ENCODE data around the gene KEAP1. TPM values are rescaled to one million over a fixed set of nuclear protein-coding genes. Genes with fewer than 3 reads are reported as not detected.

The KEAP1 gene
- total and polyA plus RNA-seq, 10 of the 15 experiments (the other 5 are each of a cell fraction or from before 2014, with no cell fraction given) = 1.4 to 87.7 (median 48.6) TPM

- TF ChIP-seq KAT2A (conservative IDR thresholded peaks at IDR 0.05; ENCODE audit: control insufficient read depth, low read depth, low read length) (no peak), ZBTB11 (CRISPR knock-in tag; IDR thresholded peaks at IDR 0.05) (no peak), SP1 (IDR thresholded peaks at IDR 0.05; ENCODE audit: low read depth, low read length) (peak; percentile 83), RELA (IDR thresholded peaks at IDR 0.05; ENCODE audit: borderline replicate concordance, partially characterized antibody) (no peak), EP300 (IDR thresholded peaks at IDR 0.05; ENCODE audit: borderline replicate concordance in 1 of 2, control insufficient read depth in 1 of 2, low read depth in 2 of 2, low read length in 2 of 2) (peak in 1 of 2 experiments; percentile 39; a peak in 1 of 4 replicates), ZSCAN29 (IDR thresholded peaks at IDR 0.05) (no peak), LARP7 (IDR thresholded peaks at IDR 0.05) (peak; percentile 99), HCFC1 (IDR thresholded peaks at IDR 0.05; ENCODE audit: low read length) (peak; percentile 43; the same call in 1 of the 2 replicates), YBX1 (IDR thresholded peaks at IDR 0.05) (no peak), TCF3 (IDR thresholded peaks at IDR 0.05; ENCODE audit: borderline replicate concordance, insufficient read depth, low read depth, low read length) (peak; percentile 98), TBL1XR1 (IDR thresholded peaks at IDR 0.05; ENCODE audit: low read depth, low read length) (peak; percentile 45; the same call in 1 of the 2 replicates), REST (IDR thresholded peaks at IDR 0.05; ENCODE audit: low read depth, low read length) (no peak), STAT1 (conservative IDR thresholded peaks at IDR 0.05) (no peak), SRF (IDR thresholded peaks at IDR 0.05; ENCODE audit: low read depth in 2 of 2, low read length in 2 of 2) (peak in 1 of 2 experiments; percentile 70; a peak in 2 of 4 replicates), EGR1 (IDR thresholded peaks at IDR 0.05; ENCODE audit: borderline replicate concordance in 1 of 2, low read depth in 2 of 2, low read length in 2 of 2) (peak; percentile 69 to 99), CUX1 (IDR thresholded peaks at IDR 0.05; ENCODE audit: insufficient replicate concordance, low read depth, low read length) (no peak), ZBED1 (IDR thresholded peaks at IDR 0.05; ENCODE audit: borderline replicate concordance) (no peak), BRCA1 (IDR thresholded peaks at IDR 0.05; ENCODE audit: low read depth, low read length) (no peak), POLR2AphosphoS2 (IDR thresholded peaks at IDR 0.05; ENCODE audit: low read depth, low read length) (no peak)
These were observed 593 bp downstream of the KEAP1 start (continued) for GRCh38 chr19:10502524-10503001.

All from GM12878 (cell line).